DOHH2 (cell line): ENCODE results near the gene NKAIN2.

Experiments
- EZH2phosphoT487 ChIP-seq: fragments of 200-600 bp; sonication (generic); IDR thresholded peaks from 2 replicates; pipeline ENCODE4 v1.6.1; 2017; ENCODE audit warnings: borderline replicate concordance, mild to moderate bottlenecking, antibody characterized with exemption, low read length, moderate library complexity, mixed read lengths
- TF ChIP-seq, protein P1 (sequence below): fragments of 200-600 bp; sonication (generic); IDR thresholded peaks from one replicate; pipeline ENCODE4 v1.5.1; 2014; ENCODE audit warnings: antibody characterized with exemption, mild to moderate bottlenecking, low read depth, low read length; ENCODE audit not compliant: poor library complexity, severe bottlenecking

DNA sequence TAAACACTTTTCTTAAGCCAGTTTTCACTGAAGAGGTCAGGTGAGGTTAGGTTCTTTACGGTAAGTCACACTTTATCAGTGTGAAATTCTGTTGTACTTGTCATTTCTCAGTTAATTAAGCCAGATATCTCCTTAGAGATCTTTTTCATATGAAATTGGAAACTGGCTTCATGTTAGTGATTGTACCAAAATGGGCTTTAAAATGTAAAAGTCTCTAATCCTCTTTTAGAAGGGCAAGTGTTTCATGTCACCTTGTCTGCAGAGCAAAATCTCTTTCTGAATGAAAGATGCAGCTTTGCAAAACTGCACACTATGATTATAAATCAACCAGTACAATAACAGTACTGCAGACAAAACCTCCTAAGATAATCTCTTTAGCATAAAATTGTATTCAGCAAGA is 949.3 kb downstream of the NKAIN2 start:
- TF ChIP-seq, protein P1, sequence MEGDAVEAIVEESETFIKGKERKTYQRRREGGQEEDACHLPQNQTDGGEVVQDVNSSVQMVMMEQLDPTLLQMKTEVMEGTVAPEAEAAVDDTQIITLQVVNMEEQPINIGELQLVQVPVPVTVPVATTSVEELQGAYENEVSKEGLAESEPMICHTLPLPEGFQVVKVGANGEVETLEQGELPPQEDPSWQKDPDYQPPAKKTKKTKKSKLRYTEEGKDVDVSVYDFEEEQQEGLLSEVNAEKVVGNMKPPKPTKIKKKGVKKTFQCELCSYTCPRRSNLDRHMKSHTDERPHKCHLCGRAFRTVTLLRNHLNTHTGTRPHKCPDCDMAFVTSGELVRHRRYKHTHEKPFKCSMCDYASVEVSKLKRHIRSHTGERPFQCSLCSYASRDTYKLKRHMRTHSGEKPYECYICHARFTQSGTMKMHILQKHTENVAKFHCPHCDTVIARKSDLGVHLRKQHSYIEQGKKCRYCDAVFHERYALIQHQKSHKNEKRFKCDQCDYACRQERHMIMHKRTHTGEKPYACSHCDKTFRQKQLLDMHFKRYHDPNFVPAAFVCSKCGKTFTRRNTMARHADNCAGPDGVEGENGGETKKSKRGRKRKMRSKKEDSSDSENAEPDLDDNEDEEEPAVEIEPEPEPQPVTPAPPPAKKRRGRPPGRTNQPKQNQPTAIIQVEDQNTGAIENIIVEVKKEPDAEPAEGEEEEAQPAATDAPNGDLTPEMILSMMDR = no peak
- no peak for TF ChIP-seq EZH2phosphoT487
